Effector CD4-positive, alpha-beta T cell (primary cell): ENCODE data around the gene GRAP.
"Not testable (repeated sequence)": the region's sequence is repeated elsewhere in the genome, so short reads cannot be mapped to it uniquely, and the experiment has no call there.

ENCODE experiments used
- DNase-seq: peaks from one replicate; pipeline ENCODE4 v3.0.0-alpha.2; 2020
- total RNA-seq: gene quantifications from one replicate; lab custom pipeline; 2026; lab: John Stamatoyannopoulos, UW

Gene GRAP
- 52.0 reads per million, percentile 69 among the genes with 10 or more reads in this experiment for total RNA-seq

- not testable (repeated sequence) for DNase-seq
Observed at GRCh38 chr17:19046782-19047375, at the start of gene GRAP. Gene GRAP (minus strand): TSS chr17:19046957. CDS start chr17:19046926, 31 bp downstream.

GRCh38 chr17:19093684-19094438 is 47.1 kb upstream of the GRAP start:
- not testable (repeated sequence) for DNase-seq

- not testable (repeated sequence) for DNase-seq
Observed at GRCh38 chr17:19092737-19093683, 46.3 kb upstream of the GRAP start.

GRCh38 chr17:19090058-19090772 is 43.5 kb upstream of the GRAP start:
- DNase-seq = not testable (repeated sequence)

- DNase-seq = not testable (repeated sequence)
Observed at GRCh38 chr17:19088804-19089685, 42.3 kb upstream of the GRAP start.

- not testable (repeated sequence) for DNase-seq
Observed at GRCh38 chr17:19077386-19077785, 30.6 kb upstream of the GRAP start.

GRCh38 chr17:19076398-19077192 is 29.8 kb upstream of the GRAP start:
- peak; percentile 4 for DNase-seq

- not testable (repeated sequence) for DNase-seq
Observed at GRCh38 chr17:19070318-19071168, 23.8 kb upstream of the GRAP start.

GRCh38 chr17:19064378-19064777 is 17.6 kb upstream of the GRAP start:
- DNase-seq = not testable (repeated sequence)

- peak; percentile 65 for DNase-seq
Observed at GRCh38 chr17:19063326-19063956, 16.7 kb upstream of the GRAP start.

- not testable (repeated sequence) for DNase-seq
Observed at GRCh38 chr17:19062718-19063325, 16.1 kb upstream of the GRAP start.

- DNase-seq = peak; percentile 21
Observed at GRCh38 chr17:19062009-19062717, 15.4 kb upstream of the GRAP start.

GRCh38 chr17:19055447-19055846 is 8.7 kb upstream of the GRAP start:
- not testable (repeated sequence) for DNase-seq

GRCh38 chr17:19048826-19049225 is 2.1 kb upstream of the GRAP start:
- DNase-seq = not testable (repeated sequence)

- not testable (repeated sequence) for DNase-seq
Observed at GRCh38 chr17:19047510-19047909, 753 bp upstream of the GRAP start.

- DNase-seq = not testable (repeated sequence)
Observed at GRCh38 chr17:19044643-19045042, 2.1 kb downstream of the GRAP start.

GRCh38 chr17:19043032-19043431 is 3.7 kb downstream of the GRAP start:
- DNase-seq = not testable (repeated sequence)

- not testable (repeated sequence) for DNase-seq
Observed at GRCh38 chr17:19042369-19042768, 4.4 kb downstream of the GRAP start.
